RWPE2 (cell line): ENCODE data around the gene WDCP.
"Not testable (repeated sequence)": the region's sequence is repeated elsewhere in the genome, so short reads cannot be mapped to it uniquely, and the experiment has no call there.

Source experiments
- ATAC-seq: fragments of 200-7000 bp; cut with Tn5 transposase; 3 replicates; pipeline ENCODE4 v1.9.1; 2021; ENCODE audit warnings: low read depth
- DNase-seq: peaks from one replicate; pipeline ENCODE4 v3.0.0-alpha.2; 2020; ENCODE audit warnings: low spot score
- H3K27ac ChIP-seq: fragments of 450-650 bp; 2 replicates; pipeline ENCODE4 v1.5.1; 2017; ENCODE audit warnings: mild to moderate bottlenecking; ENCODE audit not compliant: poor library complexity, severe bottlenecking
- H3K27me3 ChIP-seq: fragments of 250-450 bp; sonication (Bioruptor Pico); 2 replicates; pipeline ENCODE4 v1.5.1; 2021; ENCODE audit warnings: mild to moderate bottlenecking, moderate library complexity; ENCODE audit not compliant: insufficient read depth, poor library complexity, severe bottlenecking
- H3K36me3 ChIP-seq: fragments of 250-450 bp; sonication (Bioruptor Pico); 2 replicates; pipeline ENCODE4 v1.5.1; 2020; ENCODE audit warnings: low read depth, mild to moderate bottlenecking, moderate library complexity
- H3K4me1 ChIP-seq: fragments of 250-450 bp; sonication (Bioruptor Pico); 2 replicates; pipeline ENCODE4 v1.5.1; 2021; ENCODE audit warnings: mild to moderate bottlenecking, moderate library complexity; ENCODE audit not compliant: insufficient read depth, poor library complexity, severe bottlenecking
- H3K4me3 ChIP-seq: fragments of 250-450 bp; sonication (Bioruptor Pico); 2 replicates; pipeline ENCODE4 v1.5.1; 2021; ENCODE audit warnings: mild to moderate bottlenecking, moderate library complexity; ENCODE audit not compliant: severe bottlenecking
- H3K9me3 ChIP-seq: fragments of 250-450 bp; sonication (Bioruptor Pico); 2 replicates; pipeline ENCODE4 v1.5.1; 2021; ENCODE audit warnings: mild to moderate bottlenecking, moderate library complexity; ENCODE audit not compliant: severe bottlenecking
- CTCF ChIP-seq: fragments of 450-650 bp; IDR thresholded peaks from one replicate; pipeline ENCODE4 v1.5.1; 2017; ENCODE audit warnings: mild to moderate bottlenecking, moderate library complexity; ENCODE audit not compliant: poor library complexity, severe bottlenecking

The WDCP gene

GRCh38 chr2:24046599-24046929 is 627 bp downstream of the WDCP start:
- H3K9me3 ChIP-seq: no peaks in the 10 kb centered on the region
- H3K4me3 ChIP-seq: peak overlapping the region; percentile 57
- no peak for TF ChIP-seq CTCF
- H3K27ac ChIP-seq: peak overlapping the region; percentile 27
- H3K36me3 ChIP-seq: no peaks in the 10 kb centered on the region
- H3K27me3 ChIP-seq: no peaks in the 10 kb centered on the region
- peaks cover 7% of the 10 kb centered on the region for H3K4me1 ChIP-seq
- DNase-seq (no peak), ATAC-seq (no peak)

- no peak for TF ChIP-seq CTCF
- H3K36me3 ChIP-seq: no peaks in the 10 kb centered on the region
- no peaks in the 10 kb centered on the region for H3K27me3 ChIP-seq
- H3K27ac ChIP-seq: no peak overlapping the region
- DNase-seq: no peak
- H3K4me1 ChIP-seq: peaks cover 7% of the 10 kb centered on the region
- no peaks in the 10 kb centered on the region for H3K9me3 ChIP-seq
- peak overlapping the region; percentile 57 for H3K4me3 ChIP-seq
- ATAC-seq: no peak
Measured at GRCh38 chr2:24045511-24046508, 1.4 kb downstream of the WDCP start.

GRCh38 chr2:24043133-24043532 is 4.1 kb downstream of the WDCP start:
- DNase-seq, H3K27me3 ChIP-seq, H3K27ac ChIP-seq, H3K4me3 ChIP-seq, H3K4me1 ChIP-seq, H3K9me3 ChIP-seq, ATAC-seq: not testable (repeated sequence)
- peaks cover 18% of the 10 kb centered on the region for H3K36me3 ChIP-seq

- no peak overlapping the region for H3K27ac ChIP-seq
- peaks cover 39% of the 10 kb centered on the region for H3K36me3 ChIP-seq
- no peaks in the 10 kb centered on the region for H3K9me3 ChIP-seq
- H3K27me3 ChIP-seq: no peaks in the 10 kb centered on the region
- no peak overlapping the region for H3K4me3 ChIP-seq
- ATAC-seq: no peak
- no peak for TF ChIP-seq CTCF
- DNase-seq: no peak
- H3K4me1 ChIP-seq: no peaks in the 10 kb centered on the region
Measured at GRCh38 chr2:24040511-24040910, 6.7 kb downstream of the WDCP start.

GRCh38 chr2:24038786-24039499 is 8.2 kb downstream of the WDCP start:
- ATAC-seq (no peak), DNase-seq (no peak)
- peaks cover 48% of the 10 kb centered on the region for H3K36me3 ChIP-seq
- no peaks in the 10 kb centered on the region for H3K9me3 ChIP-seq
- H3K27me3 ChIP-seq: no peaks in the 10 kb centered on the region
- H3K4me1 ChIP-seq: no peaks in the 10 kb centered on the region
- no peak overlapping the region for H3K27ac ChIP-seq
- no peak overlapping the region for H3K4me3 ChIP-seq
- TF ChIP-seq CTCF: no peak
